NK-92 treated with Interleukin-12 subunit alpha and Interleukin-12 subunit beta, amount 100 ng/mL, for 24 hours (cell line): ENCODE data around the gene RBPJ.
"Not testable (repeated sequence)": the region's sequence is repeated elsewhere in the genome, so short reads cannot be mapped to it uniquely, and the experiment has no call there.

Source experiments
- DNase-seq: peaks from one replicate; lab custom pipeline; 2025; lab: John Stamatoyannopoulos, UW

RBPJ gene

DNA sequence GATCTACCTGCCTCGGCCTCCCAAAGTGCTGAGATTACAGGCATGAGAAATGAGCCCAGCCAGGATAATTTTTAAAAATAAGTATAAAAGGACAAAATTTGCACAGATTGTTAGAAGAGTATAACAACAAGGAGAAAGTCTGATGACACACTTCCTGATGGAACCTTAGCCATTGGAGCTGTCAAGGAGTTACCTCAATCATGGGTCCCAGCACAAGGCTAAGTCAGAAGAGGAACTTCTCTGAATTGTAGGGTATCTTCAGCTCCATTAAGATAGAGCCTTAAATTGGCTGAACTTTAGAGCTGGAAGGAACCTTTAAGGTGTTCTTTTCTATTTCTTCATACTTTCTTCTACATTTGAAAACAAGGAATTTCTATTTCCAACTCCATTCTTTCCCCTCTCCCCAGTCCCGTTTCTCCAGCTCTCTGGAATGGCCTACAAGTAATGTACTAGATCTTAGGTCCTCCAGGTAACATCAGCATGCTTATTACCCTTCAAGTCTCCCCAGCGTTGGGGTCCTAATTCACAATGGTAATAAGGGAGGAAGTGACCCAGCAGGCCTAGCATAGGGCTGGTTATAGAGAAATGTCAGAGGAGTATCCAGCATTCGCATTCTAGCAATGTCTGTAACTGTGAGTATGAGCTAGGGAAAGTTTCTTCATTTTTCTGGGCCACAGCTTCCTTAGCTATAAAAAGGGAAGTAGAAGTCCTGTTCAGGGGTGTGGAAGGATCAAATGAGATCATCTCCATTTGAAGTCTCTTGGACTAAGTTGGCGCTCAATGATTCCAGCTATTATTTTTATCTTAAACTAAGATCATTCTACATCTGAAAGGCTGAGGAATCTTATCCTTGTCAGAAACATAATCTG is 18.5 kb upstream of the RBPJ start:
- no peak for DNase-seq

DNA sequence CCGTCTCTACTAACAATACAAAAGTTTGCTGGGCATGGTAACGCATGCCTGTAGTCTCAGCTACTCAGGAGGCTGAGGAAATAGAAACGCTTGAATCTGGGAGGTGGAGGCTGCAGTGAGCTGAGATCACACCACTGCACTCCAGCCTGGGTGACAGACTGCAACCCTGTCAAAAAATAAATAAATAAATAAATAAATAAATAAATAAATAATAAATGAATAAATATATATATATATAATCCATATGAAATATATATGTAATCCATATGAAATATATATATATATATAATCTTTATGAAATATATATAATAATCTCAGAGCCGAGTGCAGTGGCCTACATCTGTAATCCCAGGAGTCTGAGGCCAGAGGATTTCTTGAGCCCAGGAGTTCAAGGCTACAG is 17.8 kb upstream of the RBPJ start:
- DNase-seq, result no peak

DNA sequence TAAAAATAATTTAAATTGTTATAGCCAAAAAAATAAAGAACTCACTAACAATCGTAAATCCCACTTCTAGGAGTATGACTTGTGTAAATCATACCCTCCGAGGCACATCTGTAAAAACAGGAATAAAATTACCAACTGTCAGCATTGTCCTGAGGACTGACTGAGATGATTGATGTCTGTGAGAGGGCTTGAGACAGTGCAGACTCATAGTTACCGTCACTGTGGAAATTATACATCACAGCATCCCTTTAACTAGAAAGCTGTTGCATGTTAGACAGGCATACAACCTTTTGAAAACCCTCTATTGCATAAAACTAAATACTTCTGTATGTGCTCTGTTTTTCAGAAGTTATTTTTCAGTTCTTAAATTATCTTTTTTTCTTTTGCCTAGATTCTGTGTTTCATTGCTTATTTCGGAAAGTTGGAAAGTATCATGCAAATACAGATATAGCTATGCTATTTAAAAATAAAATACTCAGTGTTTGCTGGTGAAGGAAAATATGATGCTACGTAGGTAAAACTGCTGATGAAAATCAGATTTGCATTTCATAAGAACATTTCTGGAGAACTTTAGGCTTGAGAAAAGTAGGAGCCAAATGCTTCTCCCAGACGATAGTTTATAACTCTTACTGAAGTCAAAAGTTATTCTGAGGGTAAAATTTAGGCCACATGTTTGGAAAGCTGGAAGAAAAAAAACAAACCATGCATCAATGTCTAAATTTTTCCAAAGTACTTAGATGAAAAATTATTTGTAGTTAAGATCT is 13.6 kb upstream of the RBPJ start:
- DNase-seq, result no peak

DNA sequence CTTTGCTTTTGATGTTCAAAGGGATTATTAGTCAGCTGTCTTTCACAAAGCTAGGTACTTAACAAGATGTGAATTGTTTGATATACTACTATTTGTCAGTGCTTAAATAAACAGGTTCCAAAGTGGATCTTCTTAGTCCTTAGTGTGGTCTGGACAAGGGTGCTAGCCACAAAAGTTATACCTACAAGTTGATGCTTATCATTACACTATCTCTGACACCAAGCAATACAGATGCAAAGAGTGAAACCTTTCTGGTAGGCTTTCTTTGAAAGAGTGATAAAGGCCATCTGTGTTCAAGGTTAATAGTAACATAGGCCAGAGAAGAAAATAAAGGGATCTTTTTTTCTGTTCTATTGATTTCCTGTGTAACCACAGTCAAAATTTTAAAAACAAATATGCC is 12.2 kb upstream of the RBPJ start:
- no peak for DNase-seq

DNA sequence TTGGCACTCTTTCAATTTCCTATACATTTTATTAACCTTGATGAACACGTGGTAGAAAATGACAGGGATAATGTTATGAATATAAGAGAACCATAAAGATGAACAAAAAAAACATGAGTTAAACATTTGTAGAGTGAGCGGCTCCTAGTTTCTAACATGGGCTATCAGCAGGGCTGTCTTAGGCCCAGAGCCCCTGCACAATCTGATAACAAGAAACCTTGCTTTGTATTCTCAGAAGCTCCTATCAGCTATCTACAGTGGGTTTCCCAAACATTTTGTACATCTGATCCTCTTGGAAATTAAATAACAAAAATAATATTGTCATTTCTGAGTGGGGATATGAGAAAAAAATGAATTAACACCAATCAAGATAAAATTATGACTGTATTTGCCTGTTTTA is 10.6 kb upstream of the RBPJ start:
- no peak for DNase-seq

DNA sequence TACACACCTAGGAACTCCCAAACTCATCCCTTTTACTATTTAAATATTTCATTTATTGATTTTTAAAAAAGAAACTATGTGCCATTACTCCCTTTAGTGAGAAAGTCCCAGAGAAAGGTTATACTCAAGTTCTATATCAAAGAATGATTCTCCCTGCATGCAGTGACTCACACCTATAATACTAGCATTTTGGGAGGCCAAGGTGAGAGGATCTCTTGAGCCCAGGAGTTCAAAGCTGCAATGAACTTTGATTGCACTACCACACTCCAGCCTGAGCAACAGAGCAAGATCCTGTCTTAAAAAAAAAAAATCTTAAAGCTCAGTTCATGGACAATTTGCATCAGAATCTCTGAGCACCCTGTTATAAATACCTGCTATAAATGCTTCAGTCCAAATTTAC is 9.2 kb upstream of the RBPJ start:
- DNase-seq, result no peak

DNA sequence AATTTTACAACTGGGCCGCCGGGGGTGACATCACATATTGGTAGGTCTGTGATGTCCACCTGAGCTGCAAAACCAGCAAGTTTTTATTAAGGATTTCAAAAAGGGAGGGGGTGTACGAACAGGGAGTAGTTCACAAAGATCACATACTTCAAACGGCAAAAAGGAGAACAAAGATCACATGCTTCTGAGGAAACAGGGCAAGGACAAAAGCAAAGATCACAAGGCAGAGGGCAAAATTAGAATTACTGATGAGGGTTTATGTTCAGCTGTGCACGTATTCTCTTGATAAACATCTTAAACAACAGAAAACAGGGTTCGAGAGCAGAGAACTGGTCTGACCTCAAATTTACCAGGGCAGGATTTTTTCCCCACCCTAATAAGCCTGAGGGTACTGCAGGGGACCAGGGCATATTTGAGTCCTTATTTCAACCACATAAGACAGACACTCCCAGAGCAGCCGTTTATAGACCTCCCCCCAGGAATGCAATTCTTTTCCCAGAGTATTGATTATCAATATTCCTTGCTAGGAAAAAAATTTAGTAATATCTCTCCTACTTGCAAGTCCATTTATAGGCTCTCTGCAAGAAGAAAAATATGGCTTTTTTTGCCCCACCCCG is 5.4 kb upstream of the RBPJ start:
- not testable (repeated sequence) for DNase-seq

DNA sequence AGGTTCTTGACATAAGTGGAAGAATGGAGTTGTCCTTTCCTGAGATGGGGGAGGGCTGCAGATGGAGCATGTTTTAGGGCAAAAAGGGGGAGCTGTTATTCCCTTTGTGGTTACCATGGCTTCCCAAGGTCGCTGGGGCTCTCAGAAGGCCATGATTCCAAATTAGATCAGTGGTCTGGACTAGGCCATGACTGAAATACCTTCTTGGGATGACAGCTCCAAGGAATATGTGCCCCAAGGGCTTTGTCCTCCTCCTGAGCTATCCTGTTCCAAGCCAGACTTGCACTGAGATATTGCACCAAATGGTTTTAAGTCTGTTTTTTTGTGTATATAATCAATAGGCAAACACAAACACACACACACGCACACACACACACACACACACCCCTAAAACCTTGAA is 3.0 kb upstream of the RBPJ start:
- no peak for DNase-seq

DNA sequence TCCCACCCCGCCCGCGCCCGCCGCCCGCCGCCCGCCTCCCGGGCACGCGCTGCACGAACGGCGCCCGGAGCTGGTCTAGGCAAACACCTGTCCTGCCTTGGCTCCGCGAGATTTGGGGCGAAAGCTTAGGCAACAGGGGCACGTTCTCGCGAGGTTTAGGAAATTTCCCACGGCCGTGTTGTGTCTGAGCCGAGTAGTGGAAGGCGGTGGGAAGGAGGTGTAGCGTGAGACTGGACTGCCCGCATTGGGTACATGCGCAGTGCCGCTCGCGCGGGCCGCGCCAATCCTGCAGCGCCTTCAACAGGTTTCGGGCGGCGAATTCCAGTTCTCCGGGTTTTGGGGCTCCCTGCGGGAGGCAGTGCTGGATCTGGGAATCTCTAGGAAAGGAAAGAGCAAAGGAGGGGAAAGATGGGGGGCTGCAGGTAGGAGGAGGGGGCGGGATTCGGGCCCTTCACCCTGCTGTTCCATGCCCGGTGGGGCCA is 1.3 kb upstream of the RBPJ start:
- peak; percentile 98 for DNase-seq

DNA sequence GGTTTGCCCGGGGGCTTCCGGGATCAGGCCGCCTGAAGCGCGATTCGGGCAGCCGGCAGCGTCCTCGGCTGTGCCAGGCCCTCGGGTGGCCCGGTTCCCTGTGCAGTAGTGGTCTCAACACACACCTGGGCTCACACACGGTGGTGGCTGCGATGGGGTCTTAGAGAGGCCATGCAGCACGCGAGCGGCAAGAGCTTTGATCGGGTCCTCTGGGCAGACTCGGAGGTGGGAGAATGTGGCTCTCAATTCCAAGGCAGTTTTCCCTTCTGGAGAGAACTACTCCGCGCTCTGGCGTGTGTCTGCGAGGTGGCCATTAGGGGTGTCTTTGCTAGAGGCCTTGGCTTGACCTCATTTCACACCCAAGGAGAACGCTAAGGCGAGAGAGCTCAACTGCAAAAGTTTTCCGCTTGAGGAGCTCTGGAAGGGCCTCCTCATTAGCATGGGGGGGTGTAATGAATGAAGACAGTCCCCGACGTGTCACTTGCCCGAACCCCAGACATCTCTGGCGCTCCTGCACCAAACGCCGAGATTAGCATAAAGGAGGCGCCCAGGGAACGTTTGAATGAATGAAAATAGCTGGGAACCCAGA is 771 bp upstream of the RBPJ start:
- peak; percentile 75 for DNase-seq

DNA sequence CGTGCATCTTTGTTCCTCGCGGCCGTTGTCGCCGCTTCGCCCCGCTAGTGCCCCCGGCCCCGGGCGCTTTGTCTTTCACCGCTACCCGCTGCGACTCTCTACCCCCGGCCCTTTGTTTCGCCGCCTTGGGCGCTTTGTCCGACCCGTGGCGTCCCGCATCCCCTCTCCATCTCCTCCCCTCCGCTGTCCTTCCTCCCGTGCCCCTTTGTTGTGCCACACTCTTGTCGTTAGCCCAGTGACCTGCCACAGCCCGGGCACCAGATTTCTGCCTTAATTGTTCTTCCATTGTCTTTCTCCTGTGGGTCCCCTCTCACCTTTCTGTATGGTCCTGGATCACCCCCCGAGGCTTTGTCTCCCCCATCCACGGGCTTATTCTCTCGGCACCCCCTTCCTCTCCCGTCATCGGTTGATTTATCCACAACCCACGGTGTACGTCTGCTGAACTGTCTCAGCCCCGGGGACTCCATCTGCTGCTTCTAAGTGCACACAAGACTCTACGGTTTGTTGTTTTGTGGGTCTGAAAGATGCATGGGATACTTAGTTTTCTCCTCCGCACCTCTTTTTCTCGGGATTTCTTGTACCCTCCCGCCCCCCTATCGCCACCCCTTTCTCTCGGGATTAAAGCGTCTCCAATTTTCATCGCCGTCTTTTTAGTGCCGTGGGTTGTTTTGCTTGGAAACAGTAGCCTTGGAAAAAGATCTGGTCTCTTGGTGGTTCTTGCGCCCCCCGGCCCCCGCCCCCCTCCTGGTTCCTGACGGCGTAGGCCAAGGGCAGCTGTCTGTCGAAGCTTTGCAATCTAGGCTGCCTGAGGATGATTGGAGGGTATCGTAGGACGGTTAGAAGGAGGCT is 783 bp downstream of the RBPJ start:
- DNase-seq, result peak; percentile 63

DNA sequence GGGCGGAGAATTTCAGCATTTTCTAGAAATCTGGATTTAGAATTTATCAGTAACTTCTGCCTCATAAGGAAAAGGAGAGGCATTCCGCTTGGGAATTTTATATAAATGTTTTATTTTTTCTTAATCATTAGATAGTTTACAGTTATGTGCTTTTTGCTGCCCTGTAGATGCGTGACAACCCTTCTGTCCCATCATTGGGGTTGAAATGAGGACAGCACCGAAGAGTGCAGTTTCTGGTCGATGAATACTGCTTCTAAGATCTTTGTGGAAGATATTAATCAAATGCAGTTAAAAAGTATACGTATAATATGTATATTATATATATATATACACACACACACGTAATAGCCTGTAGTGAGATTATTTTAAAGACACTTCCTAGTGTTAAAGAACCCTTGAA is 1.5 kb downstream of the RBPJ start:
- DNase-seq, result no peak

DNA sequence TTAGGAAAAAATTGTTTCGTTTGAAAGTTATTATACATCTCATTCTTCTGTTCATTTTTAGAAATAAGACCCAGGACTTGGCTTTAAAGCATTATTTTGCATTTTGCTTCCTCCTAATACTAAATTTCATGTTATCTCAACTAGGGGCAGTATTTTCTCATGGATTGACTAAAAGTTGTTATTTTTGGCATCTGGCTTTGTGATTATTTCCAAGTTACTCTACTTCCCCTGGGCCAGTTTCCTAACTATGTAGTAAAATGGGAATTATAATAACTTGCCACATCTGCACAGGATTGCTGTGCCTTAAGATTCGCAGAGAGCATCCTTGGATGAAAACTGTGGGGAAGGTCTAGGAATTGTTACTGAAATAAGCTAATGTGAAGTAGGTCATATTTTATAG is 3.0 kb downstream of the RBPJ start:
- no peak for DNase-seq

DNA sequence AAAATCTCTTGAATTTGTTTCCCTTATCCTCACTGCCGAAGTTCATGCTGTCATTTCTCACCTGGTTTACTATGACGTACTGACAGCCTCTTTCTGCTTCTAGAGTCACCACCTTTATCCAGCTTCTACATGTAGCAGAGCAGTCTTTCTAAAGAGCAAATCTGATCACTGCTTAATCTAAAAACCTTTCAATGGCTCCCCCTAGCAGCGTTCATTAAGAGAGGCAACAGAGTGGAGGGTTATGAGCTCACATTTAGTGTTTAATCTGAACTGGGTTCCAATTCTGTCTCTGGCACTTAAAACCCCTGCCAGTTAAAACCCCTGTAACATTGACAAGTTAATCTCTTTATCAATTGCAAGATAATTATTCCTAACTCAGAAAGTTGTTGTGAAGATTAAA is 4.4 kb downstream of the RBPJ start:
- DNase-seq, result no peak

DNA sequence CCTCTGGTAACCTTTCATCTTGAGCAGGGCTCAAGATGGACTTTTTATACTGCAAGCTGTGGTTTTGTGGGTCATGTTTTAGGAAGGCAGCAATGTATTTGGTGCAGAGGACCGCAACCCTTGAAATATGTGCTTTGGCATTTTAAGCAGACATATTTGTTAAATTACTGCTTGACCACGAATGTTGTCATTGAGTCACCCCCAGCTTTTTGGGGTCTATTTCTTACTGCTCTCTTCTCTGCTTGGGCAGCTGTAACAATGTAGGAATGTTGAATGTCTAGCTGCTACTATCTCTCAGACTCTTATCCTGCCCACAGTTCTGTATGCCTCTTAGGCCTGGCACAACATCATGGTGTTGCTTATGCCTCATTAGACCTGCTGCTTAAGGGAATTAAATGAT is 6.0 kb downstream of the RBPJ start:
- no peak for DNase-seq

DNA sequence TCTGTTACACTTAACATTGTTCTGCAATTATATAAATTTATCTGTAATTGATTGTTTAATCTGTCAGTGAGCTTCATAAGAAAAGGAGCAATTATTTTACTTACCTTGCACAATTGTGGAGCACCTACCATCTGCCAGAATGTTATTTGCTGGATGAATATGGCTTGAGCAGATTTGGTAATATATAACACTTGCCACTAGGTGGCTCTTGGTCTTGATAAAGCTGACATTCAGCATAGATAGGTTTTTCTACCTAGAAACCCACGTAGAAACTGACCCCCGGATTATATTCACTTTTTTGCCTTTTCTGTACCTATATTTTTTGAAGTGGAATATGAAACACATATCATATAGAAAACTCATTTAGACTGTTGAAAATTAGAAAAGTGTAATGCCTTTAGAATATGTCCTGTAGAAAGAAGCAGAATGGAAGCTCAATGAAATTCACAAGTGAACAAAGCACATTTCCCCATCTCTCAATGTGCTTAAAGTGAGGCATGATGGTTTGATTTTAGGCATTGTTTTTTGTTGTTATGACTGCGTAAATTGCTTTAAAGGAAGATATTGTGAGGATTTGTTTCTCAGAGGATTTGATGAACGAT is 9.5 kb downstream of the RBPJ start:
- no peak for DNase-seq

DNA sequence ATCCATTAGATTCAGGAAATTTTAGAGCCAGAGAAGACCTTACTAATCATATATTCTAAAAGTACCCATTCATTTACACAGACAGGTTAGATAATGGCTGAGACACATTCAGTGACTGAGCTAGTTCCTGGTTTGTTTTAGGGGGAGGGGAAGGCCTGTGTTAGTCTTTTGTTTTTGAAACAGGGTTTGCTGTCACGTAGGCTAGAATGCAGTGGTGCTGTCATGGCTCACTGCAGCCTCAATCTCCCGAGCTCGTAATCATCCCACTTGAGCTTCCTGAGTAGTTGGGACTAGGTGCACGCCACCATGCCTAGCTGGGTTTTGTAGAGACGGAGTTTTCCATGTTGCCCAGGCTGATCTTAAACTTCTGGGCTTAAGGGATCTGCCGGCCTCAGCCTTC is 10.1 kb downstream of the RBPJ start:
- no peak for DNase-seq

DNA sequence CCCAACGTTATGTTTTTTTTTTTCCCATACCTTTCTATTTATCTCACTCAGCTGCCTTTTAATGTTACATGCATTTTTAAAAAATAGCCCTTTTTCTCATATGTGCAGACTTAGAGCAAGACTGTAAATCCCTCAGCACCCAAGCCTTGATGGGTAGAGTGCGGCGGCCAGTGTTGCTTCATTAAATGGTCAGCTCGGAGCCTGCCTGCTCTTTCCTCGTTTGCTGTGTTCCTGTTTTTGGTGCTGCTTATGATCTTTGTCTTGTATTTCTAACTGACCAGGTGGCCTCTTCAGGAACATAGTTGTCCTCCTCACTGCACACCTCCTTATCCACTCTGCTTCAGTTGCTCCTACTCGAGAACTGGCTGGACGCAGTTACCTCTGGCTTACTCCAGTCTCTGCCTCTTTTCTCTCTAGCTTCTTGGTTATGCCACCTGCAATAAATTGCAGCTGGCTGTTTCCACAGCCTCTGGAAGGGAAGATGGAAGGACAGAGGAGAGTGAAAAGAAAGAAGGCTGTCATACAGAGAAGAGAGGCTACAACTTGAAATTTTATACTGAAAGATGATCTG is 10.7 kb downstream of the RBPJ start:
- DNase-seq, result no peak

DNA sequence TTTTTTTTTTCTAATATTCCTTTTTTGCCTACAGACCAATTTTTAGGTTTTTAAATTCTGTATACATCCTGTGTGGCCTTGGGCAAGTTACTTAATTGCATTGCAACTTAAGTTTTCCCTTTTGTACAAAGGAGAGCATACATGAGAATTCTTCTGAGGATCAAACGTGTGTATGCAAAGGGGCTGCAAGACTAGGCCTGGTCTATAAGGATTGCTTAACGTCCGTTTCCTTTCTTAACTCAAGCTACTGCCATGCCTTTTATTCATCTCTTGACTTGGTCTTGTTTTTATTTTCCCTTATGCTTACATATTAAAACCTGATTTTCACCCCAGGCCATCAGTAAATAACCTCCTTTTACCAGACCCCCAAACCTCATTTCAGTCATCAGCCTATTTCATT is 13.6 kb downstream of the RBPJ start:
- no peak for DNase-seq

DNA sequence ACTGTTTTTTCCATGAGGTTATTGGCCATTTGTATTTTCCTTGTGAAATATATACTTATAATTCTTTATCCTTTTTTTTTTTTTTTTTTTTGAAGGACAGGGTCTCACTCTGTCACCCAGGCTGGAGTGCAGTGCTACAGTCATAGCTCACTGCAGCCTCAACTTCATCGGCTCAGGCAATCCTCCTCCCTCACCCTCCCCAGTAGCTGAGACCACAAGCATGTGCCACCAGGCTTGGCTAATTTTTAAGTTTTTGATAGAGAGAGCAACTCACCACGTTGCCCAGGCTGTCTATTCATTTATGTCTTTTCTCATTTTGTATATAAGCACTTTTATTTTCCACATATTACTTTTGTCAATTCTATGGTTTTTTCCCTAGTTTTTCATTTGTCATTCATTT is 16.8 kb downstream of the RBPJ start:
- DNase-seq, result no peak
